HG03060 (cell line): Measurements from ENCODE around the gene HLA-DMB.

Source experiments
- ATAC-seq: cut with Tn5 transposase; IDR thresholded peaks from one replicate; pipeline ENCODE4 v1.9.1; 2021; ENCODE audit warnings: low read depth, moderate number of reproducible peaks; ENCODE audit not compliant: unreplicated experiment

Gene HLA-DMB

DNA sequence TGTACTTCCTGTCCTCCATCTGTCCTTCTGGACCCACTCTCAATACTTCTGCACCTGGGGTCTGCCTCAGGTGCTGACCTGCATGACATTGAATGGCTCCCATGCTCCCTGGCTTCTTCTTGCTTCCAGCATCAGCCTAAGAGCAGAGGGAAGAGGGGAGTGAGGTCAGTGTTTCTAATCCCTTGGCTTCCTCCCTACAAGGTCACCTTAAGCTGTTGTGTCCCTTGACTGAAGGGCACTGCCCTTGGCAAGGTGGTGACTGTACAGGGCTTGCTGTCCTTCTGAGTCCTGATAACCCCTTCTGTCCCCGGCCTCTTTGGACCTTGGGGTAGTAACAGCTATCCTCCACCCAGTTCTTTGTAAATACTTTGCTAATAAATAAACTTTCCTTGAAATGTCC is 9.6 kb downstream of the HLA-DMB start:
- ATAC-seq = no peak

DNA sequence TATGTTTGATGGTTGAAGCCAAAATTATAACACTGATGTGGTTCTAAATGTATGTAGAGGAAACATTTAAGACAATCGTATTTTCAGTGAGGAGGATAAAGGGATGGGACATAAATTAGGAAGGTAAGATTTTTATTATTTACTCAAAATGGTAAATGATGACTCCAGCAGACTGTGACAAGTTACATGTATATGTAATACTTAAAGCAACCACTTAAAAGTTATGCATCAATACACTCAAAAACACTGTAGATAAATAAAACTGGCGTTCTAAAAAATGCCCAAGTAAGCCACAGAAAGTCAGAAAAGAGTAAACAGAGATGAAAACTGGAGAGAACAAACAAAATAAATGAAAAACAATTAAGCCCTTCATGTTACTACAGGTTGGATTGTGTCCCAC is 18.7 kb downstream of the HLA-DMB start:
- no peak for ATAC-seq

DNA sequence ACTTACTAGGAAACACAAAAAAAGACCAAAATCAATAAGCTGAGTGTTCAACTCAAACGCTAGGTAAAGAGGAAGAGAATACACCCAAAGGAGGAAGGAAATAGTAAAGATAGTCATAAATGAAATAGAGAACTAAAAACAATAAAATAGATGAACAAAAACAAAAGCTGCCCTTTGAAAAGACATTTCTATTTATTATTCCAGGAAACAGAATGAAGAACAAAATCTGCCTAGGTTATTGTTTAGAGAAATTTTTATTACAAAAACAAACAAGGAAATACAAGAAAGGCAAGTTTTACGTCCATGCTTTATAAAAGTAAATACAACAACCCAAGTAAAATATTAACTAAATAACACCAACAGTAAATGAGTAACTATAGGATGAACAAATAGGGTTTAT is 20.1 kb downstream of the HLA-DMB start:
- no peak for ATAC-seq

- ATAC-seq = no peak
Measured at GRCh38 chr6:32912951-32913350, 27.9 kb downstream of the HLA-DMB start.

DNA sequence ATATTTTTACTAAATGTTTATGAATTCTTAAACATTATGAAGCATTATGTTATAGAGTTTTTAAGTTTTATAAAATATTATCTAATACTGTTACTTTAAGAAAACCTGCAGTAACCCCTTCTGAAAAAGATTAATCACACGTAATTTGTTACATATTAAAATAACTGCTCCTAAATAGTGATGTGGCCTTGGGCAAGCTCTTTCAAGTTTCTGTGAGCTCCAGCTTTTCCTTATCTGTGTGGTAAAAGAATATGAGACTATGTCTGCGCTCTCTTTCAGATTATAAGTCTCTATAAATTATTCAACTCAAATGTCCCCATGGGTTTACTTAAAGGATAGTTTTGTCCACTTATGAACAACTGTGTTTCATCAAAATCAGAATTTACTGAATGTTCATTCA is 31.9 kb downstream of the HLA-DMB start:
- ATAC-seq = no peak

DNA sequence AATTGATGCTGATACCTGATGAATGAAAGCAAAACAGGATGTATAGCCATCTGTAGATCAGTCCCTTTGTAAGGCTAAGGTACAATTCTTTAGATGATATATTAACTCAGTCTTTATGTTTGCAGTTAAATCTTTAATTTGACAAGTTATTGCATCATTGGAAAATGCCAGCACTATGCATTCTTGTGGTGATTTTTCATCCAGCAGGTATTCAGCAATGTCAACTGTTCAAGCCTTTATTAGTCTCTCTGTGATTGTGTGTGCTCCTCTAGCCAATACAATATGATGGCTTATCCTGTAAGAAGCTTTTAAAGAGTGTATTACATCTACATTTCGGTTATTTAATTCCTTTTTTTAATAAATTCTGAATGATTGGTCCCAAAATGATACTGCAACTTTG is 34.3 kb downstream of the HLA-DMB start:
- no peak for ATAC-seq

DNA sequence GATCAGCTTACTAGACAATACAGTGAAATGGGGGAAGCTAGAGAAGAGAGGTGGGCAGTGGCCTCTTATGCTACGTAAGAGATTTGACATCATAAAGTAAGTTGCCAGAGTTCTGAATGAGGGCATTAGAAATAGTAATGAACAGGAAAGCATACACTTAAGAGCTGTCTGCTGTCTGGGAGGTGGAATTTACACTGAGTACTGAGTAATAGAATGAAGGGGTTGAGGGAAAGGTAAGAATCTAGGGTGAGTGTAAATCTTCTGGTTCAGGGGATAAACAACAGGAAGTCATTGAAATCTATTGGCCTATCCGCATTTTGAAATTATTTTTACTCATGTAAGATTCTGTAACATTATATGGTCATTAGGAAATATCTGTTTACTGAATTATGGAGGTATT is 35.8 kb downstream of the HLA-DMB start:
- ATAC-seq = no peak

DNA sequence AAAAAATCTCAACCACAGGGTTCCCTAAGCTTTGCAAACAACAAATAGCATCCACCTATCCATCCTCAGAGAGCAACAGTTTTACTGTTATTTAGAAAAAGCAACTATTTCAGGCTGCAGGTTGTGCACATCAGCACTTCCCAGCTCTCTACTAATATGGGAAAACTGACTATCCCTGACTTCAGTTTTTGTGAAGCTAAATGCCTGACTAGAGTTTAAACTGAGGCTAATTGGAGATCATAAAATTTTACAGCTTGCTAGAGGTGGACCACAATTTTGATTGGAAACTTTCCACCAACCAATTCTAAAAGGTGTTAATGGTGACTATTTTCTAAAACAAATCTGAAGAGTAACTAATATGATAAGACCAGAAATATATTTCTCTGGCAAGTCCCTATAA is 36.9 kb downstream of the HLA-DMB start:
- ATAC-seq = no peak

DNA sequence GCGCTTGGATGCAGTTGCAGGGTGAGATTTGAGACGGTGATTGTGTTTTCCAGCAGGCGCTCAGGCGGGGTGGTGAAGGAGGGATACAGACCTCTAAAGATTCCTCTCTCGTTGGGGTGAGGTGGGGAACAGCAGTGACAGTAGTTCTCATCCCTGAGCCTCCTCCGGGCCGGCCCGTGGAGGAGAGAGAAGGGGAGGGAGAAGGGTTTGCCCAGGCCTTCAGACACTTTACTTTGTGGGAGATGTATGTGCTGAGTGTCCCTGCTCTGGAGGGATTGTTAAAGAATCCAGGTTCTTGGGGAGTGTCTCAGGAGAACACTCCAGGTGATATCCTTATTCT is 45.9 kb downstream of the HLA-DMB start:
- ATAC-seq = no peak

DNA sequence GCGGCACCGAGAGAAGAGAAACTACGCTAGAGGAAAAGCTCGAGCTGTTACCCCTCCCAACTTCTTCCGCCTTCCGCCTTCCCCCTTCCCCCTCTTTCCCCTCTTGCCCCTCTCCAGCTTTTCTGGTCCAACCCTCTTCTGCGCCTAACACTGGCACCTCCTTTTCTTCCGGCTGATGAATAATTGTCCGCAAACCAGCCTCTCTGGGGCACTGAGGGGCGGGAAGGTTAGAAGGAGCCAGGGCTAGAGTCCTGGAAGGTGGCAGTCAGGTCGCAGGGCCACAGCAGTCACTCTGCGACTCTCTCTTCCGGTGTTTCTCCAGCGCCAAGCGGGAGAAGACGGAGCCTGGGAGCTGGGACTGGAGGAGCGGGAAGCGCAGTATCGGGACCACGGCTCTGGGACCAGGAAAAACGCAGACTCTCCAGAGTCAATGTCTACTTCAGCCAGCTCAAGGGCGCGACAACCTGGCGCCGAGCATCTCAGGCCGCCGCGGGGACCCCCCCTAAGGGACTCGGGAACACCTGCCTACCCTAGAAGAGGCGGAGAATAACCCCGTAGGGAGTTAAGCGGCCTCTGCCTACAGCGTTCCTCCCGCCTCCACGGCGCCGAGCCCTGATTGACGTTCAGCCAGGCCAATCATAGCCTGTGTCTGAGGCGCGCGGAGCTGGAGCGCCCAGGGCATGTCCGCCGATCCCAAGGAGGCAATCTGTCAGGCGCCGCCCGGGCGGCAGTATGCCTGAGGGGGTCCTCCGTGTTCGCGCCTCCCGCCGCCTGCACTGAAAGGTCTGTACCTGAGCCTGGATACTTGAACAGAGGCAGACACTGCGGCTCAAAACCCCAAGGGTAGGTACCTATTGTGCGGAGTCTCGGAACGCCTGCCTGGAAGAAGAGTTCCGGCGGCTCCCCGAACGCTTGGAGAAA is 46.5 kb downstream of the HLA-DMB start:
- peak; percentile 92 for ATAC-seq

GRCh38 chr6:32890831-32891230 is 50.0 kb downstream of the HLA-DMB start:
- ATAC-seq = no peak

- no peak for ATAC-seq
Measured at GRCh38 chr6:32889533-32889932, 51.3 kb downstream of the HLA-DMB start.

- ATAC-seq = no peak
Measured at GRCh38 chr6:32888576-32888975, 52.3 kb downstream of the HLA-DMB start.

DNA sequence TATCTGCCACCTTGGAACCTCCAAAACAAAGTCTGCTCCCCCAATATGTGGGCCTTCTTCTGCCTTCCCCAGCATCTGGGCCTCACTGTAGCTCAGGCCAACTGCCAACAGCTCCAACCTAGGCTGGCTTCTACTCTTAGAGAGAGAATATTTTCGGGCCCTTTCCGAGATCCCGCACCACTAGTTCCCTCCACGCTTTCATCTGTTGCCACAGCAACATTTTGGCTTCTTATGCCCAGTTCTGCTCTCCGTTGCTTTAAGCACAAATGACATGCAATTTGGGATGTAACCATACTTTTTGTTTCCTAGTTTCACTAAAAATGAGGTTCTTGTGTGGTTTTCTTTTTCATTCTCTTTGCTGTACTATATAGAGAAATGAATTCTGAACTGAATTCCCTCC is 53.2 kb downstream of the HLA-DMB start:
- no peak for ATAC-seq

DNA sequence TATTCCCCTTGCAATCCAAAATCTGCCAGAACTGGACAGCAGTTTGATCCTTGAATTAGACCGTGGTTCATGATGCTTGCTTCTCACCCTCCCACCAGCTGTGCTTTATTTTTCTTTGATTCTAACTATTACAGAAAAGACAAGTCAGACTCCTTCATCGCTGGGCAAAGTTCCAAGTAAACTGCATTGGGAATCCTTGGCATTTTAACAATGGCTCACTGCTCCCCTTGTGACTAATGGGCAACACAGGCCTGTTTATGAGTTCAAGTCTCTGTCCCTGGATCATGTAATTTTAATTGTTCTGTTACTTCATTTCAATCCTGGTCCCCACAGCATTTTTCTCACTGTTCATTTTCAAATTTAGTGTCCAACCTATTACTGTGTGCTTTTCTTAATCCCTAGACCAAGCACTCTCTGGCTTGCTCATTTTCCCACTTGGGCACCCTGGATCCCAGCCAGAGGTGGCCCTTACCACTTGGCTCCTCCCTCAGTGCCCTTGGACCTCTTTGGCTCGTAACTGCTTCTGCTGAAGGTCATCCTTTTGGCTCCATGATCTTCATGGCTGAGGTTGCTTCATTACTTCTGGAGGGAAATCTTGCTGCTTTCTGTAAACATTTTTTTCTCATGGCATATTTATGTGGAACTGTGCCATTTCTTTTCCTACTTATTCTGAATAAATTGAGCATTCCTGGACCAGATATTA is 54.0 kb downstream of the HLA-DMB start:
- ATAC-seq = no peak

- no peak for ATAC-seq
Measured at GRCh38 chr6:32885698-32886286, 55.0 kb downstream of the HLA-DMB start.
